ENCODE results near the gene A1BG.

A1BG gene

GRCh38 chr19:58400316-58400915, 47.1 kb upstream of the A1BG start:
- H3K4me2 ChIP-seq (ENCODE audit: low read depth, low read length, poor library complexity, severe bottlenecking), result peak overlapping the region; percentile 50
- peaks cover 5% of the 10 kb centered on the region; the same call in 1 of the 2 replicates for H3F3A ChIP-seq (ENCODE audit: insufficient read depth)
- H3K79me2 ChIP-seq (ENCODE audit: insufficient read depth, low read length), result no peaks in the 10 kb centered on the region
- no peaks in the 10 kb centered on the region for H4K20me1 ChIP-seq (ENCODE audit: low read depth, low read length)
- H3K4me3 ChIP-seq (ENCODE audit: insufficient read depth, low read length, poor library complexity, severe bottlenecking), result peak overlapping the region; percentile 36
- no peaks in the 10 kb centered on the region for H3K27me3 ChIP-seq (ENCODE audit: low read length)
- TF ChIP-seq, protein P1, sequence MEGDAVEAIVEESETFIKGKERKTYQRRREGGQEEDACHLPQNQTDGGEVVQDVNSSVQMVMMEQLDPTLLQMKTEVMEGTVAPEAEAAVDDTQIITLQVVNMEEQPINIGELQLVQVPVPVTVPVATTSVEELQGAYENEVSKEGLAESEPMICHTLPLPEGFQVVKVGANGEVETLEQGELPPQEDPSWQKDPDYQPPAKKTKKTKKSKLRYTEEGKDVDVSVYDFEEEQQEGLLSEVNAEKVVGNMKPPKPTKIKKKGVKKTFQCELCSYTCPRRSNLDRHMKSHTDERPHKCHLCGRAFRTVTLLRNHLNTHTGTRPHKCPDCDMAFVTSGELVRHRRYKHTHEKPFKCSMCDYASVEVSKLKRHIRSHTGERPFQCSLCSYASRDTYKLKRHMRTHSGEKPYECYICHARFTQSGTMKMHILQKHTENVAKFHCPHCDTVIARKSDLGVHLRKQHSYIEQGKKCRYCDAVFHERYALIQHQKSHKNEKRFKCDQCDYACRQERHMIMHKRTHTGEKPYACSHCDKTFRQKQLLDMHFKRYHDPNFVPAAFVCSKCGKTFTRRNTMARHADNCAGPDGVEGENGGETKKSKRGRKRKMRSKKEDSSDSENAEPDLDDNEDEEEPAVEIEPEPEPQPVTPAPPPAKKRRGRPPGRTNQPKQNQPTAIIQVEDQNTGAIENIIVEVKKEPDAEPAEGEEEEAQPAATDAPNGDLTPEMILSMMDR (IDR thresholded peaks at IDR 0.05; ENCODE audit: insufficient read depth, low read length, poor library complexity, severe bottlenecking), result no peak
- no peak for TF ChIP-seq EZH2phosphoT487 (conservative IDR thresholded peaks at IDR 0.05; ENCODE audit: low read length)
- H3K36me3 ChIP-seq (ENCODE audit: low read length), result no peaks in the 10 kb centered on the region
- H3K27ac ChIP-seq (ENCODE audit: low read depth, low read length), result no peak overlapping the region
- peak overlapping the region; percentile 33; the same call in 1 of the 2 replicates for H3K9ac ChIP-seq (ENCODE audit: low read length)
- H3K9me2 ChIP-seq (replicated peaks; ENCODE audit: insufficient read depth, low read length), result no peaks in the 10 kb centered on the region
- no peak overlapping the region for H2AFZ ChIP-seq (ENCODE audit: low read depth, low read length, severe bottlenecking)
- H3K9me3 ChIP-seq (ENCODE audit: insufficient read depth, low read length), result no peaks in the 10 kb centered on the region

- no peak overlapping the region for H3K4me2 ChIP-seq (ENCODE audit: low read depth, low read length, poor library complexity, severe bottlenecking)
- H3K27me3 ChIP-seq (ENCODE audit: low read length), result no peaks in the 10 kb centered on the region
- H3F3A ChIP-seq (ENCODE audit: insufficient read depth), result peaks cover 5% of the 10 kb centered on the region; the same call in 1 of the 2 replicates
- no peaks in the 10 kb centered on the region for H3K79me2 ChIP-seq (ENCODE audit: insufficient read depth, low read length)
- no peak overlapping the region for H3K4me3 ChIP-seq (ENCODE audit: insufficient read depth, low read length, poor library complexity, severe bottlenecking)
- no peak overlapping the region for H3K9ac ChIP-seq (ENCODE audit: low read length)
- H3K27ac ChIP-seq (ENCODE audit: low read depth, low read length), result no peak overlapping the region
- no peaks in the 10 kb centered on the region for H3K9me2 ChIP-seq (replicated peaks; ENCODE audit: insufficient read depth, low read length)
- H3K9me3 ChIP-seq (ENCODE audit: insufficient read depth, low read length), result no peaks in the 10 kb centered on the region
- no peak overlapping the region for H2AFZ ChIP-seq (ENCODE audit: low read depth, low read length, severe bottlenecking)
- no peak for TF ChIP-seq EZH2phosphoT487 (conservative IDR thresholded peaks at IDR 0.05; ENCODE audit: low read length)
- TF ChIP-seq, protein P1 (IDR thresholded peaks at IDR 0.05; ENCODE audit: insufficient read depth, low read length, poor library complexity, severe bottlenecking), result no peak
- H3K36me3 ChIP-seq (ENCODE audit: low read length), result no peaks in the 10 kb centered on the region
- no peaks in the 10 kb centered on the region for H4K20me1 ChIP-seq (ENCODE audit: low read depth, low read length)
These were observed 46.6 kb upstream of the A1BG start for GRCh38 chr19:58399903-58400302.

GRCh38 chr19:58398545-58398944, 45.3 kb upstream of the A1BG start:
- H4K20me1 ChIP-seq (ENCODE audit: low read depth, low read length), result peaks cover 2% of the 10 kb centered on the region; the same call in 1 of the 2 replicates
- no peak overlapping the region for H2AFZ ChIP-seq (ENCODE audit: low read depth, low read length, severe bottlenecking)
- no peak overlapping the region for H3K9ac ChIP-seq (ENCODE audit: low read length)
- peaks cover 5% of the 10 kb centered on the region; the same call in 1 of the 2 replicates for H3F3A ChIP-seq (ENCODE audit: insufficient read depth)
- no peaks in the 10 kb centered on the region for H3K79me2 ChIP-seq (ENCODE audit: insufficient read depth, low read length)
- no peaks in the 10 kb centered on the region for H3K9me2 ChIP-seq (replicated peaks; ENCODE audit: insufficient read depth, low read length)
- no peak for TF ChIP-seq EZH2phosphoT487 (conservative IDR thresholded peaks at IDR 0.05; ENCODE audit: low read length)
- TF ChIP-seq, protein P1 (IDR thresholded peaks at IDR 0.05; ENCODE audit: insufficient read depth, low read length, poor library complexity, severe bottlenecking), result no peak
- no peak overlapping the region for H3K4me2 ChIP-seq (ENCODE audit: low read depth, low read length, poor library complexity, severe bottlenecking)
- no peaks in the 10 kb centered on the region for H3K27me3 ChIP-seq (ENCODE audit: low read length)
- no peak overlapping the region for H3K27ac ChIP-seq (ENCODE audit: low read depth, low read length)
- H3K4me3 ChIP-seq (ENCODE audit: insufficient read depth, low read length, poor library complexity, severe bottlenecking), result no peak overlapping the region
- no peaks in the 10 kb centered on the region for H3K9me3 ChIP-seq (ENCODE audit: insufficient read depth, low read length)
- H3K36me3 ChIP-seq (ENCODE audit: low read length), result no peaks in the 10 kb centered on the region

Measured in SU-DHL-6 (cell line).